Dermis blood vessel endothelial cell (primary cell): ENCODE measurements around the gene GPC6. TPM values are rescaled to one million over a fixed set of nuclear protein-coding genes. Genes with fewer than 3 reads are reported as not detected.

Experiments
- DNase-seq: peaks from one replicate; pipeline ENCODE4 v3.0.0; 2010
- total RNA-seq: library from RNA; depleted of rRNA; stranded (reverse); fragments of >200 nt; gene quantifications from 2 replicates; pipeline ENCODE4 v1.2.3, GENCODE V29; 2014

The GPC6 gene
- total RNA-seq, 1 donor from 2014 or later: 0.17 TPM

GRCh38 chr13:93872376-93872775 is 645.8 kb downstream of the GPC6 start:
- DNase-seq: no peak

GRCh38 chr13:93872786-93873347 is 646.3 kb downstream of the GPC6 start:
- no peak for DNase-seq

GRCh38 chr13:93875547-93875946 is 648.9 kb downstream of the GPC6 start:
- no peak for DNase-seq

DNA sequence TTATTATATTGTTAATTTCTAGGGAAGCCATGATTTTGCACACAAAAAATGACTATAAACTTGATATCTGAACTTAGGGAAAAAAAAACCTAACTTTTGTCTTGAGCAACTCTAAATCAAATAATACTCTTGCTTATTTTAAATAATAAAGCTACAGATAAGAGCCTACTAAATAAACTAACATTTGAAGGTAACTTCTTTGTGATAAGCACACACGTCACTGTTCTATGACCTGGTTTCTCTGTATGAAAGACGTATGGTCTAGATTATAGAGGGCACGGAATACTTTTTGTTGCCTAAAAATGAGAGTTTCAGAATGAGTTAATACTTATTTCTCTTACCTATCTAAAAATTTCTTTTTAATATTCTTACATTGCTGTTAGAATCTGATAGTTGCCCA is 649.6 kb downstream of the GPC6 start:
- no peak for DNase-seq

- DNase-seq: no peak
Measured at GRCh38 chr13:93878675-93879074, 652.1 kb downstream of the GPC6 start.

DNA sequence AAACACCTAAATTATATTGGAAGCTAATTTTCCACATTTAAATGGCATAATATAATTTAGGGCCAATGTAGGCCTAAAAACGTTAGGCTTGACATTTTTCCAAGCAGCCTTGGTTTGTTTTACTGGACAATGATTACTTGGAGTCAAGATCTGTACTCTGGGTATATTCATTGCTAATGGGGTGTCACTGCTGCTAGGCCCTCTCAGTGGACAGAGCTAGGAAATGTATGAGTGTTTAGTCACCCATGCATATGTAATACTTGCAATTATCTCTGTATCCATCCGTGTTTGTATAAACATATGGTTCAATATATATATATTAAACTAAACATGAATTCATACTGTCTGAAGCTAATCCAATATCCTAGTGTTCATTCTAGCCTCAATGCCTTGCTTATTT is 654.8 kb downstream of the GPC6 start:
- no peak for DNase-seq

- DNase-seq: no peak
Measured at GRCh38 chr13:93882086-93882651, 655.6 kb downstream of the GPC6 start.

DNA sequence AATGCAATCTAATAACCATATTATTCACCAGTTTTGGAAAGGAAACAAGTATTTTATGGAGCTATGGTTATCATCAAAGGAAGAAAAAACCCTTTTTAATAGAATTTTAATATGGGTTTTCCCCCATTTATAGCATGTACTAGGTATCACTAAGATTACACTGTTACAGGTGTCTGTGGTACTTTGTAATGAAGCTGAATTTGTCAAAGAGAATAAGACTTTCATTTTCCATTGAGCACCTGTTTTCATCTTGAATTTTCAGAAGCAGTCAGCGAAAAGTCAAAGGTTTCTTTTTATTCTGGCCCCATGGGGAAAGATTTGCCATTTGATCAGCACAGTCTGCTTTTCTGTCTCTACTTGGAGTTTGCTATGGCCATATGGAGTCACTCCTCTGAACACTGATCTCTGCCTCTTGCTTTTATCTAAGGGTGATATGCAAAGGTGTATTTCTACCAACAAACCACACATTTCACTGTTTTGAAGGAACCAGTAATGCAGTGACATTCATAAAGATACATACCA is 662.9 kb downstream of the GPC6 start:
- DNase-seq: no peak

DNA sequence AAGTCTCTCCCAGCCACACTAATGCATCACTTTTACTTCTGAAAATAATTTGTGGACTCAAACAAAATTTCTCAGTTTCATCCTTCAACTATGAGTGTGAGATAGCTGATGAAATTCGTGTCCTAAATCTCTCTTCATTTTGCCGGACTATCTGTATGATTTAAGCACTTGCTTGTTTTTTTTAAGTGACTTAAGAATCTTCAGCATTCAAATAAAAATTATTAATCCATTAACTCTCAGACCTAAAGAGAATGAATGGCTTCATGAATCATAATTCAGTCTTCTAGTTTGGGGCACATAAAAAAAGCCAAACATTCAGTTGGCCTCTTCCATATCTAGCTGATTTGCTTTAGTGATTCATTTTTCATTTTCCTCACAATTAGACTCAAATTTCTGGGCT is 673.4 kb downstream of the GPC6 start:
- DNase-seq: no peak

- DNase-seq: no peak
Measured at GRCh38 chr13:93900731-93901130, 674.1 kb downstream of the GPC6 start.

- no peak for DNase-seq
Measured at GRCh38 chr13:93903909-93904308, 677.3 kb downstream of the GPC6 start.

DNA sequence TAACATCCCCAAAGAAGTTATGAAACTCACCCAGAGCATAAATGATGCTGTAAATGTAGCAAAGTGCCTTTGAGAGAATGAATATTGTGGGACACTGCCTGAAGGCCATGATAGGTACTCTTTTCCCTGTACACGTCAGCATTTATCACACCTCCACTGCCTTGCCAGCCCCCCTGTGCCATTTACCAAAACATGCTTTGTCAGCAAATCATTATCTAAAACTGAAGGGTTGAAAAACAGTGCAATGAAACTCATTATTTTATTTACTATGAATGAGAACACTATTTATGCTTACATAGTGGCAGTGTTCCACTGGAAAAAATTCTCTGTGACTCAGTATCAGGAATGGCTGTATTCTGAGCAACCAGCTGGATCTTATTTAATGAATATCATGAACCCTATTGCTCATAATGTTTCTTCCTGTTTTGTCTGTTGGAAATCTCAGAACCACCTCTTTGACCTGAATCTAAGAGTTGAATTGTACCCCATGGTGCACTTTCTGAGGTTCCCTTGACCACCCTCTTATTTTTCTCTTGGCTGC is 688.7 kb downstream of the GPC6 start:
- DNase-seq: no peak

- DNase-seq: no peak
Measured at GRCh38 chr13:93922063-93922855, 695.7 kb downstream of the GPC6 start.

- DNase-seq: no peak
Measured at GRCh38 chr13:93925990-93926389, 699.4 kb downstream of the GPC6 start.

- DNase-seq: no peak
Measured at GRCh38 chr13:93926425-93926824, 699.8 kb downstream of the GPC6 start.

DNA sequence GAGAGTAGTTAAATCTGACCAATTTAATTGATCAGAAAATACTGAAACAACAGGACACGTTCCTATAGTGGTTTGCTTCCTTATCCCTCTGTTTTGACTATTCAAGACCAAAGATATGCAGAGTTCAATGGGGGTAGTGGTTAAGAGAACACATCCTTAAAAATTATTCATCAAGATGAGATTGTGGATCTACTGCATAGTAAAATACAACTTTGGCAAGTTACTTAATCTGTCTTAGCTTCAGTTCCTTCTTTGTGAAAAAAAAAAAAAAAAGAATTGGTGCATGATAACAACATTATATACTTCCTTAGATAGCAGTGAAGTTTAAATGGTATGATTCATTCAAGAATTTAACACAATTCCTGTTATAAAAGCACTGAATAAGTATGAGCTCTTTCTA is 700.8 kb downstream of the GPC6 start:
- no peak for DNase-seq

GRCh38 chr13:93932901-93933300 is 706.3 kb downstream of the GPC6 start:
- DNase-seq: no peak

DNA sequence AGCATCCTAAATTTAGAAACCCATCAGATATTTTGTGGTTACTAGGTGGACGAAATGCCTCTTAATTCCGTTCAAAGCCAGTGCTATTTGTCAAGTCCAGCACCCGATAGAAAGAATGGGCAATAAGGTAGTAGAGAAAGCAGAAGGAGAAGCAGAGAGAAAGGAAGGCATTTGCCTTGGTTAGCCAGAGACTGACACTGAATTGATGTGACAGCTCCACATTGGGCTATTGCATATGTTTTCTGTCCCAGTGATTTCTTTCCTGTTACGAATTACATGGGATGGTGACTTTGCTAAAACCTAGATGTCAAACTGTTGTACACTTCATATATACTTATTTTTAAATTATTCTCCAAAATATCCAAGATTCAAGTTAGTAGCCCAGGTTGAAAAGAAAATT is 710.3 kb downstream of the GPC6 start:
- no peak for DNase-seq

DNA sequence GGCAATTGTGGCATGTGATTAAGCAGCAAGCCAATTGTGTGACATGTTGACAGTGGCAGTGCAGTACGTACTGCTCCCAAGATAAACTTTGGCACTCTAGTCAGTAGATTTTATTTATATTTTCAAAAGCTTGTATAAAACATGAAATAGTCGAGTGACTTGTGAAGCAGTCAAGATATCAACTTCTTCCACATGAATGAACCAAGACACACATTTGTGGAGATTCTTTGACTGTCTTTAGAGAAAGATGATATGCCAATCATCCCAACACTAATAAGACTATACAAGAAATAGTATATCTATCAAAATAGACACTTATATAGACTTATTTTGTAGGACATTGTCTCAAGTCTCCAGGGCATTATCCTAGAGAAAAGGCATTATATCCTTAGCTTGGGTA is 714.8 kb downstream of the GPC6 start:
- no peak for DNase-seq

DNA sequence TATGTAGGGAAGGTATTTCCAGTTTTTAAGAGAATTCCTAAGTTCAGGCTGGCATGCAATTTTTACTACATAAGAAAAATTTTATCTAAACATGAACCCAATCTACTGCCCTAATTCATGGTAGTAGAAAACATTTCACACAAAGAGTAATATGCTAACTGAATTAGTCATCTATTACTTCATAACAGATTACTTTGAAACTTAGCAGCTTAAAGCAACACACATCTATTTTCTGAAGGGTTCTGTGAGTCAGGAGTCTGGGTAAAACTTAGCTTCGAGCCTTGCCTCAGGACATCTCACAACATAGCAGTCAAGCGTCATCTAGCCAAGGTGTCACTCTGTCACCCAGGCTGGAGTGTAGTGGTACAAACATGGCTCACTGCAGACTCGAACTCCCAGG is 715.4 kb downstream of the GPC6 start:
- no peak for DNase-seq

DNA sequence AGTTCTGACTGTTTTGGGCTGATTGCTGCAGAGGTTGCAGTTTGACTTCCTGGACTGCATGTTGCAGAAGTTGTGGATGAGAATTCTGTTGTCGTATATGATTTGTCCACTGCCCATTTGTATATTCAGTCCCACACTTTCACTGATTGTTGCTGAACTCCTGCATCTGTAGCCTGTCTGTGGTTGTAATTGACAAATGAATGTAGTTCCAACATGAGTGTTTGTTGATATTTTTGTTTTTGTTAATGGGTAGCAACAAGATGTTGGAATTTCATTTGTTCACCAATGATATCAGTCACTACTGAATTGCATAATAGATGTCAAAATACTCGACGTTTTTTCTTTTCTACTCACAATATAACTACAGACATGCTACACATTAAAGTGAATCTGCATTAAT is 719.0 kb downstream of the GPC6 start:
- no peak for DNase-seq

DNA sequence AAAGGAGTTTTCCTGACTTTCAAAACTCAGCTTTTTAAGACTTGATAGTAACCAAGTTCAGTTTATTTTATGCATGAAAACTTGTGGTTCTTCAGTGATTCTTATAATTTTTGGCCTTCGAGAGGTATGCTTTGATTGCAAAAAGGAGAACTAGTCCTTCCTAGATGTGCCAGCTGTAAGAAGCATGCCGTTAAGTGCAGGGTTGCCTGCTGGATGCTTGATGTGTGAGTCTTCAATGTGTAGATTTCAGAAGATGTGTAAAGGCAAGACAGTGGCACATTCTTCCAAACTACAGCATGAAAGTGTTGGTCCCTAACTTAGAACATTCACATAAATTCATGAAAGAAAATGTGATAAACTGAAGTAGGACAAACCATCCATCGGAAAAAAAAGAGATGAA is 720.4 kb downstream of the GPC6 start:
- DNase-seq: no peak

GRCh38 chr13:93947651-93948050 is 721.0 kb downstream of the GPC6 start:
- no peak for DNase-seq
